C4-2B (cell line): Measurements from ENCODE around the gene TENM4.

ENCODE experiments used
- ZFX ChIP-seq: fragments of 450-650 bp; IDR thresholded peaks from 2 replicates; pipeline ENCODE4 v1.6.1; 2017
- TF ChIP-seq, protein P1 (sequence below): fragments of 450-650 bp; conservative IDR thresholded peaks from 2 replicates; pipeline ENCODE4 v1.5.1; 2017; ENCODE audit warnings: mild to moderate bottlenecking

- TF ChIP-seq, protein P1, sequence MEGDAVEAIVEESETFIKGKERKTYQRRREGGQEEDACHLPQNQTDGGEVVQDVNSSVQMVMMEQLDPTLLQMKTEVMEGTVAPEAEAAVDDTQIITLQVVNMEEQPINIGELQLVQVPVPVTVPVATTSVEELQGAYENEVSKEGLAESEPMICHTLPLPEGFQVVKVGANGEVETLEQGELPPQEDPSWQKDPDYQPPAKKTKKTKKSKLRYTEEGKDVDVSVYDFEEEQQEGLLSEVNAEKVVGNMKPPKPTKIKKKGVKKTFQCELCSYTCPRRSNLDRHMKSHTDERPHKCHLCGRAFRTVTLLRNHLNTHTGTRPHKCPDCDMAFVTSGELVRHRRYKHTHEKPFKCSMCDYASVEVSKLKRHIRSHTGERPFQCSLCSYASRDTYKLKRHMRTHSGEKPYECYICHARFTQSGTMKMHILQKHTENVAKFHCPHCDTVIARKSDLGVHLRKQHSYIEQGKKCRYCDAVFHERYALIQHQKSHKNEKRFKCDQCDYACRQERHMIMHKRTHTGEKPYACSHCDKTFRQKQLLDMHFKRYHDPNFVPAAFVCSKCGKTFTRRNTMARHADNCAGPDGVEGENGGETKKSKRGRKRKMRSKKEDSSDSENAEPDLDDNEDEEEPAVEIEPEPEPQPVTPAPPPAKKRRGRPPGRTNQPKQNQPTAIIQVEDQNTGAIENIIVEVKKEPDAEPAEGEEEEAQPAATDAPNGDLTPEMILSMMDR, result no peak
- TF ChIP-seq ZFX, result no peak
These were observed 112.4 kb downstream of the TENM4 start for GRCh38 chr11:79328402-79328801.
